PC-3 (cell line): ENCODE measurements around the gene ACOXL. TPM values are rescaled to one million over a fixed set of nuclear protein-coding genes. Genes with fewer than 3 reads are reported as not detected.

ENCODE experiments used
- ATAC-seq: fragments of 200-7000 bp; cut with Tn5 transposase; 2 replicates; pipeline ENCODE4 v1.9.1; 2020; ENCODE audit warnings: mild to moderate bottlenecking, moderate library complexity
- BruUV-seq: library from RNA; stranded (reverse); fragments of 400-500 nt; replicated peaks from 2 replicates; lab custom pipeline; 2021; lab: Mats Ljungman, UMichigan
- CTCF ChIA-PET: fragments of 300-600 bp; sonication (Branson Sonifier 250); formaldehyde crosslinking; loops from one replicate; lab custom pipeline; 2022; ENCODE audit warnings: antibody characterized with exemption; lab: Charles Lee
- POLR2A ChIA-PET: fragments of 300-600 bp; sonication (Branson Sonifier 250); formaldehyde crosslinking; loops from one replicate; lab custom pipeline; 2022; ENCODE audit warnings: antibody characterized with exemption; ENCODE audit not compliant: unreplicated experiment; lab: Charles Lee
- DNase-seq: peaks from one replicate; pipeline ENCODE4 v3.0.0-alpha.2; 2015
- H2AFZ ChIP-seq: fragments of 300-600 bp; sonication (generic); 2 replicates; pipeline ENCODE4 v1.6.0; 2016; ENCODE audit warnings: antibody characterized with exemption, low read length
- H3F3A ChIP-seq: fragments of 300-600 bp; sonication (generic); one replicate; pipeline ENCODE4 v1.6.0; 2017; ENCODE audit warnings: antibody characterized with exemption, low read length, control low read depth, mild to moderate bottlenecking; ENCODE audit not compliant: unreplicated experiment
- H3K27ac ChIP-seq: fragments of 300-600 bp; sonication (generic); 2 replicates; pipeline ENCODE4 v1.5.1; 2016; ENCODE audit warnings: mild to moderate bottlenecking, low read length
- H3K27me3 ChIP-seq: fragments of 300-600 bp; sonication (generic); 2 replicates; pipeline ENCODE4 v1.6.1; 2016; ENCODE audit warnings: low read length, mixed read lengths
- H3K36me3 ChIP-seq: fragments of 300-600 bp; sonication (generic); 2 replicates; pipeline ENCODE4 v1.6.1; 2016; ENCODE audit warnings: low read depth, mixed run types, low read length, mixed read lengths
- H3K4me1 ChIP-seq: fragments of 300-600 bp; sonication (generic); 2 replicates; pipeline ENCODE4 v1.5.1; 2016; ENCODE audit warnings: low read length; ENCODE audit not compliant: insufficient read depth
- H3K4me2 ChIP-seq: fragments of 300-600 bp; sonication (generic); 2 replicates; pipeline ENCODE4 v1.6.0; 2016; ENCODE audit warnings: low read length
- H3K4me3 ChIP-seq: fragments of 300-600 bp; sonication (generic); 2 replicates; pipeline ENCODE4 v1.5.1; 2016; ENCODE audit warnings: mild to moderate bottlenecking, low read length, mixed read lengths
- H3K79me2 ChIP-seq: fragments of 300-600 bp; sonication (generic); 2 replicates; pipeline ENCODE4 v1.6.1; 2017; ENCODE audit warnings: low read length, mixed read lengths
- H3K9ac ChIP-seq: fragments of 300-600 bp; sonication (generic); 2 replicates; pipeline ENCODE4 v1.6.0; 2016; ENCODE audit warnings: mild to moderate bottlenecking, low read length
- H3K9me2 ChIP-seq: fragments of 300-600 bp; sonication (generic); replicated peaks from 2 replicates; pipeline ENCODE4 v1.6.1; 2016; ENCODE audit warnings: mixed run types, low read length, mixed read lengths
- H3K9me3 ChIP-seq: fragments of 300-600 bp; sonication (generic); 2 replicates; pipeline ENCODE4 v1.6.1; 2016; ENCODE audit warnings: low read length, mixed read lengths
- H4K20me1 ChIP-seq: fragments of 300-600 bp; sonication (generic); 2 replicates; pipeline ENCODE4 v1.6.1; 2016; ENCODE audit warnings: low read length, mixed read lengths
- CTCF ChIP-seq: fragments of 300-600 bp; sonication (generic); conservative IDR thresholded peaks from 2 replicates; pipeline ENCODE4 v1.5.1; 2017; ENCODE audit warnings: antibody characterized with exemption, low read depth, mild to moderate bottlenecking, low read length
- EZH2 ChIP-seq: fragments of 300-600 bp; sonication (generic); IDR thresholded peaks from one replicate; pipeline ENCODE4 v1.6.1; 2017; ENCODE audit warnings: antibody characterized with exemption, mild to moderate bottlenecking, low read length; ENCODE audit not compliant: unreplicated experiment
- EZH2phosphoT487 ChIP-seq: fragments of 300-600 bp; sonication (generic); IDR thresholded peaks from 2 replicates; pipeline ENCODE4 v1.6.1; 2018; ENCODE audit warnings: mild to moderate bottlenecking, antibody characterized with exemption, low read length, borderline replicate concordance
- intact Hi-C: fragments of 100-400 bp; cut with micrococcal nuclease; formaldehyde crosslinking; loops from 2 replicates; pipeline ENCODE4 v1.9.0; 2023
- total RNA-seq: library from RNA; depleted of rRNA; stranded (reverse); fragments of >200 nt; gene quantifications from 2 replicates; pipeline ENCODE4 v1.2.3, GENCODE V29; 2014

Gene ACOXL
- total RNA-seq, 1 experiment from 2014 or later = 16.3 TPM

GRCh38 chr2:110819711-110820110 lies 87.3 kb downstream of the ACOXL start:
- H2AFZ ChIP-seq = no peak overlapping the region
- BruUV-seq = no TSS peak
- intact Hi-C loops = no loop called here
- H3K9me2 ChIP-seq = no peaks in the 10 kb centered on the region
- no peaks in the 10 kb centered on the region for H4K20me1 ChIP-seq
- no peaks in the 10 kb centered on the region for H3K36me3 ChIP-seq
- POLR2A ChIA-PET = no interaction called here
- peaks cover 2% of the 10 kb centered on the region; the same call in 1 of the 2 replicates for H3K4me1 ChIP-seq
- H3K9me3 ChIP-seq = no peaks in the 10 kb centered on the region
- H3K27me3 ChIP-seq = no peaks in the 10 kb centered on the region
- H3K79me2 ChIP-seq = no peaks in the 10 kb centered on the region
- no peak overlapping the region for H3K4me2 ChIP-seq
- H3K27ac ChIP-seq = no peak overlapping the region
- CTCF ChIA-PET = no interaction called here
- ATAC-seq (no peak), DNase-seq (no peak)
- H3K4me3 ChIP-seq = no peak overlapping the region
- TF ChIP-seq EZH2 (no peak), CTCF (no peak), EZH2phosphoT487 (no peak)
- H3F3A ChIP-seq = no peaks in the 10 kb centered on the region
- no peak overlapping the region for H3K9ac ChIP-seq

GRCh38 chr2:110820128-110820527 lies 87.8 kb downstream of the ACOXL start:
- BruUV-seq = no TSS peak
- no peak for TF ChIP-seq EZH2phosphoT487
- Histone ChIP-seq H3K36me3 (no peaks in the 10 kb centered on the region), H3K4me2 (no peak overlapping the region), H3K79me2 (no peaks in the 10 kb centered on the region), H3K27ac (no peak overlapping the region), H3K27me3 (no peaks in the 10 kb centered on the region), H3K9ac (no peak overlapping the region), H3K4me1 (peaks cover 2% of the 10 kb centered on the region; the same call in 1 of the 2 replicates), H3K4me3 (no peak overlapping the region), H4K20me1 (no peaks in the 10 kb centered on the region), H2AFZ (no peak overlapping the region), H3K9me3 (no peaks in the 10 kb centered on the region), H3F3A (no peaks in the 10 kb centered on the region), H3K9me2 (no peaks in the 10 kb centered on the region)
- CTCF ChIA-PET = no interaction called here
- intact Hi-C loops = no loop called here
- no peak for DNase-seq
- no peak for ATAC-seq
- POLR2A ChIA-PET = no interaction called here

- DNase-seq = no peak
- ATAC-seq = no peak
- ChIA-PET CTCF (no interaction called here), POLR2A (no interaction called here)
- no peak overlapping the region for H2AFZ ChIP-seq
- intact Hi-C loops = no loop called here
- H3K4me3 ChIP-seq = no peak overlapping the region
- BruUV-seq = no TSS peak
- no peaks in the 10 kb centered on the region for H4K20me1 ChIP-seq
- no peak overlapping the region for H3K27ac ChIP-seq
- no peak for TF ChIP-seq EZH2phosphoT487
- no peak for TF ChIP-seq EZH2
- no peak for TF ChIP-seq CTCF
- H3F3A ChIP-seq = no peaks in the 10 kb centered on the region
- H3K4me2 ChIP-seq = no peak overlapping the region
- H3K9me2 ChIP-seq = no peaks in the 10 kb centered on the region
- H3K36me3 ChIP-seq = no peaks in the 10 kb centered on the region
- no peak overlapping the region for H3K9ac ChIP-seq
- H3K27me3 ChIP-seq = no peaks in the 10 kb centered on the region
- no peaks in the 10 kb centered on the region for H3K4me1 ChIP-seq
- no peaks in the 10 kb centered on the region for H3K9me3 ChIP-seq
- H3K79me2 ChIP-seq = no peaks in the 10 kb centered on the region
Observed at GRCh38 chr2:110823165-110823564, 90.8 kb downstream of the ACOXL start.
